ENCODE data around the gene PLA2G7.

GRCh38 chr6:46773201-46773855 is 38.2 kb upstream of the PLA2G7 start:
- TF ChIP-seq, protein P1, sequence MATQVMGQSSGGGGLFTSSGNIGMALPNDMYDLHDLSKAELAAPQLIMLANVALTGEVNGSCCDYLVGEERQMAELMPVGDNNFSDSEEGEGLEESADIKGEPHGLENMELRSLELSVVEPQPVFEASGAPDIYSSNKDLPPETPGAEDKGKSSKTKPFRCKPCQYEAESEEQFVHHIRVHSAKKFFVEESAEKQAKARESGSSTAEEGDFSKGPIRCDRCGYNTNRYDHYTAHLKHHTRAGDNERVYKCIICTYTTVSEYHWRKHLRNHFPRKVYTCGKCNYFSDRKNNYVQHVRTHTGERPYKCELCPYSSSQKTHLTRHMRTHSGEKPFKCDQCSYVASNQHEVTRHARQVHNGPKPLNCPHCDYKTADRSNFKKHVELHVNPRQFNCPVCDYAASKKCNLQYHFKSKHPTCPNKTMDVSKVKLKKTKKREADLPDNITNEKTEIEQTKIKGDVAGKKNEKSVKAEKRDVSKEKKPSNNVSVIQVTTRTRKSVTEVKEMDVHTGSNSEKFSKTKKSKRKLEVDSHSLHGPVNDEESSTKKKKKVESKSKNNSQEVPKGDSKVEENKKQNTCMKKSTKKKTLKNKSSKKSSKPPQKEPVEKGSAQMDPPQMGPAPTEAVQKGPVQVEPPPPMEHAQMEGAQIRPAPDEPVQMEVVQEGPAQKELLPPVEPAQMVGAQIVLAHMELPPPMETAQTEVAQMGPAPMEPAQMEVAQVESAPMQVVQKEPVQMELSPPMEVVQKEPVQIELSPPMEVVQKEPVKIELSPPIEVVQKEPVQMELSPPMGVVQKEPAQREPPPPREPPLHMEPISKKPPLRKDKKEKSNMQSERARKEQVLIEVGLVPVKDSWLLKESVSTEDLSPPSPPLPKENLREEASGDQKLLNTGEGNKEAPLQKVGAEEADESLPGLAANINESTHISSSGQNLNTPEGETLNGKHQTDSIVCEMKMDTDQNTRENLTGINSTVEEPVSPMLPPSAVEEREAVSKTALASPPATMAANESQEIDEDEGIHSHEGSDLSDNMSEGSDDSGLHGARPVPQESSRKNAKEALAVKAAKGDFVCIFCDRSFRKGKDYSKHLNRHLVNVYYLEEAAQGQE (IDR thresholded peaks at IDR 0.05; ENCODE audit: insufficient read depth in 1 of 2, low read depth in 2 of 2, low read length in 2 of 2) = no peak
- TF ChIP-seq POLR2AphosphoS5 (IDR thresholded peaks at IDR 0.05; ENCODE audit: low read depth, low read length) = no peak

Data from PFSK-1 (cell line).